ENCODE results near the gene ALOX15. TPM values are rescaled to one million over a fixed set of nuclear protein-coding genes. Genes with fewer than 3 reads are reported as not detected.
"Not testable (repeated sequence)": the region's sequence is repeated elsewhere in the genome, so short reads cannot be mapped to it uniquely, and the experiment has no call there.

Gene ALOX15
- total RNA-seq, 1 experiment from 2014 or later, result not detected

DNA sequence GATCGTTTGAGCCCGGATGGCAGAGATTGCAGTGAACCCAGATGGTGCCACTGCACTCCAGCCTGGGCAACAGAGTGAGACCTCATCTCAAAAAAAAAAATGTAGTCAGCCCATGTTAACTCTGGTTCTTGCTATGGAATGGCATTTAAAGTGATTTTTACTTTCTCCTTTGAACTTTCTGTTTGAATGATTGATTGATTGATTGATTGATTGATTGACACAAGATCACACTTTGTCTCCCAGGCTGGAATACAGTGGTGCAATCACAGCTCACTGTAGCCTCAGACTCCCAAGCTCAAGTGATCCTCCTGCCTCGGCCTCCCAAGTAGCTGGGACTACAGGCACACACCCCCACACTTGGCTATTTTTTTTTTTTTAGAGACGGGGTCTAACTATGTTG lies 40.2 kb downstream of the ALOX15 start:
- Histone ChIP-seq H3K27me3 (replicated peaks) (no peaks in the 10 kb centered on the region), H3K36me3 (no peaks in the 10 kb centered on the region), H3K27ac (no peak overlapping the region), H3K4me1 (replicated peaks) (no peaks in the 10 kb centered on the region), H3K9me3 (replicated peaks) (no peaks in the 10 kb centered on the region), H3K4me3 (no peak overlapping the region)
- no peak for DNase-seq (ENCODE audit: low read depth in 1 of 2, low spot score in 2 of 2)

DNA sequence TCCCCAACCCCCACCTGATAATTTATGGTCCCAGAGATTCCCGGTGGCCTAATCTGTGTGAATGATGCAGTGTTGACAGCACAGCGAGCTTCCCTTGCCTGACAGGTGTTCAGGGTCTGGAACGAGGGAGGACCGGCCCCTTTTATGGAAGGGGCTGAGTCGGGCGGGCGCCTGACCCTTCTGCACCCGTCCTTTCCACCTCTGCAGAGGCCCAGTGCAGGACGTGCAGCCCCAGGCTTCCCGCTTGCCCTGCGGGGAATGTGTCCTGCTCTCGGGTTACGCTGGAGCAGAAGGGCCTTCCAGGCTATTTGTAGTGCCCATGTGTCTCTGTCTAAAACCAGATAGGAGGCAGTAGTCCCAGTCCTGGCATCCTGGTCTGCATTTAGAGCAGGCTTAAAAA lies 40.9 kb downstream of the ALOX15 start:
- DNase-seq (ENCODE audit: low read depth in 1 of 2, low spot score in 2 of 2), result no peak
- Histone ChIP-seq H3K27me3 (replicated peaks) (no peaks in the 10 kb centered on the region), H3K4me3 (no peak overlapping the region), H3K27ac (no peak overlapping the region), H3K9me3 (replicated peaks) (no peaks in the 10 kb centered on the region), H3K36me3 (no peaks in the 10 kb centered on the region), H3K4me1 (replicated peaks) (no peaks in the 10 kb centered on the region)

DNA sequence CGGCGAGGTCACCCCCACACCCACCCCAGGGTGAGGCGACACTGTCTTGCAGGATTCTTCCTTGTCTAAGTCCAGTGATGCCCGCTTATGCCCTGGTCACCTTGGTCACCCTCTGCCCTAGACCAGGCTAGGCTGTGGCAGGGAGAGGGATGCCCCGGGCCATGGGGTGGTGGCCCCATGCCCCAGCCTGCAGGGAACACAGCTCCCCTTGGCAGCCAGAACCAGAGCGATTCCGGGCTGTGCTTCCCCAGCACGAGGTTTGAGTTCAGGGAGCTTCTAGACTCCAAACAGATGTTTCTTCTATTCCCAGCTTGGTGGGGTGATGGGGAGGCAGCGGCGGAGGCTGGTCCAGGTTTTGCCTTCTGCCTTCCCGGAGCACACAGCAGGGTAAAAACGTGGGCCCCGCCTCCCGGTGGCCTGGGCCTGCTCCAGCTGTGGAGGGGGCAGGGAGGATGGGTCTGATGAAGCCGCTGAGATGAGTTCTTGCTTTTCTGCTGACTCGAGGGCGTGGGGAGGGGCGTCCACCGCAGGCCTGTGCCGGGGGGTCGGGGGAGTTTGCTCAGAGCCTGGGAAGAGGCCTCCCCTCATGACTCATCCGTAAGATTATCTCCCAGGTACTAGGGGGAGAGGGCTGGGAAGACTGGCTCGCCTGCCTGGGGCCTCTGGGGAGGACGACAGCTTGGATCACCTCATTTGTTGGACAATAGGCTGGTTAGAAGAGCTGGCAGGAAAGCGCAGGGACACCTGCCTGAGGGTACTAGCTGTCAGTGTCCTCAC lies 41.8 kb downstream of the ALOX15 start:
- no peaks in the 10 kb centered on the region for H3K4me1 ChIP-seq (replicated peaks)
- H3K27me3 ChIP-seq (replicated peaks), result no peaks in the 10 kb centered on the region
- H3K27ac ChIP-seq, result no peak overlapping the region
- no peaks in the 10 kb centered on the region for H3K36me3 ChIP-seq
- H3K4me3 ChIP-seq, result no peak overlapping the region
- no peaks in the 10 kb centered on the region for H3K9me3 ChIP-seq (replicated peaks)
- no peak for DNase-seq (ENCODE audit: low read depth in 1 of 2, low spot score in 2 of 2)

DNA sequence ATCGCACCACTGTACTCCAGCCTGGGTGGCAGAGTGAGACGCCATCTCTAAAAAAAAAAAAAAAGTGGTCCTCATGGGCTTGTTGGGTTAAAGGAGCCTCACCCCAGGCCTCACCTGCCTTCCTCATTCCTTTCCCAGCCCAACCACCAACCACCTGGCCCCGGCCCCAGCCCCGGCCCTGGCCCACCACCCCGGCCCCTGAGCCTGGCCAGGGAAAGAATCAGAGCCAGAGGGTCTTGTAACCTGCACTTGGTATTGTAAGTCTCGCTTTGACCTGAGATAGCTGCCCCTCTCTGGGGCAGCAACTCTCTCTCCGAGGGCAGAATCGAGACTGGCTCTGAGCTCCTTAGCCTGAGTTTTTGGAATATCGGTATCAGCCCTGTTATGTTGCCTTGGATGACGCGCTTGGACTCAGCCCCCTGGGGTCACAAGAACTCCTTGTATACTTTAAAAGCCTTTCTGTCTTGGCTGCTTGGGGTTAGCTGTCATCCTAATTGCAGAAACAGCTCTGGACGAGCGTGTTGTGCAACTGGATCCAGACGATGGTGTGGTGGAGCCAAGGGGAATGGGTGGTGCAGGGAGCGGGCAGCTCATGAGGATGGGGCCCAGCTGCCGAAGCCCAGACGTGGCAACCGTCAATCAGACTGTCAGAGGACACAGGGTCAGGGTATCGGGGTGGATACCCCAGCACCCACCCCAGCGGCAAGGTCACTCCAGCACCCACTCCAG lies 42.5 kb downstream of the ALOX15 start:
- H3K27ac ChIP-seq, result no peak overlapping the region
- no peaks in the 10 kb centered on the region for H3K36me3 ChIP-seq
- no peaks in the 10 kb centered on the region for H3K4me1 ChIP-seq (replicated peaks)
- no peaks in the 10 kb centered on the region for H3K27me3 ChIP-seq (replicated peaks)
- H3K9me3 ChIP-seq (replicated peaks), result no peaks in the 10 kb centered on the region
- no peak overlapping the region for H3K4me3 ChIP-seq
- no peak for DNase-seq (ENCODE audit: low read depth in 1 of 2, low spot score in 2 of 2)

DNA sequence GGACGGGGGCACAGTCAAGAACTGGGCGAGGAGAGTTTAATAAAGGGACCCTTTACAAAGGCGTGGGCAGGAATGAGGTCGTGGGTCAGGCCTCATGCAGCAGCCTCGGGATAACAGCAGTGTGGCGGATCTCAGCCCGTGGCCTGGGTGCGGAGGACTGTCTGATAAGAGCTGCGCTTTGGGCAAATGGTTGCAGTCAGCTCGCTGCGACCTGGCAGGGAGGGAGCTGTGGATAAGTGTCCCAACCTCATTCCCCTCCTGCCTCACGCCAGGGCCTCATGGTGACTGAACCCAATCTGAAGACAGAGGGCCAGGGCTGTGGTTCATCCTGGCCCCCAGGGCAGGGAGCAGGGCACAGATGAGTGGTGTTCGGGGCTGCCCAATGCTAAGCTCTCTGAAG lies 43.5 kb downstream of the ALOX15 start:
- Histone ChIP-seq H3K4me1 (replicated peaks) (no peaks in the 10 kb centered on the region), H3K27ac (no peak overlapping the region), H3K4me3 (no peak overlapping the region), H3K36me3 (no peaks in the 10 kb centered on the region), H3K9me3 (replicated peaks) (no peaks in the 10 kb centered on the region), H3K27me3 (replicated peaks) (no peaks in the 10 kb centered on the region)
- no peak for DNase-seq (ENCODE audit: low read depth in 1 of 2, low spot score in 2 of 2)

DNA sequence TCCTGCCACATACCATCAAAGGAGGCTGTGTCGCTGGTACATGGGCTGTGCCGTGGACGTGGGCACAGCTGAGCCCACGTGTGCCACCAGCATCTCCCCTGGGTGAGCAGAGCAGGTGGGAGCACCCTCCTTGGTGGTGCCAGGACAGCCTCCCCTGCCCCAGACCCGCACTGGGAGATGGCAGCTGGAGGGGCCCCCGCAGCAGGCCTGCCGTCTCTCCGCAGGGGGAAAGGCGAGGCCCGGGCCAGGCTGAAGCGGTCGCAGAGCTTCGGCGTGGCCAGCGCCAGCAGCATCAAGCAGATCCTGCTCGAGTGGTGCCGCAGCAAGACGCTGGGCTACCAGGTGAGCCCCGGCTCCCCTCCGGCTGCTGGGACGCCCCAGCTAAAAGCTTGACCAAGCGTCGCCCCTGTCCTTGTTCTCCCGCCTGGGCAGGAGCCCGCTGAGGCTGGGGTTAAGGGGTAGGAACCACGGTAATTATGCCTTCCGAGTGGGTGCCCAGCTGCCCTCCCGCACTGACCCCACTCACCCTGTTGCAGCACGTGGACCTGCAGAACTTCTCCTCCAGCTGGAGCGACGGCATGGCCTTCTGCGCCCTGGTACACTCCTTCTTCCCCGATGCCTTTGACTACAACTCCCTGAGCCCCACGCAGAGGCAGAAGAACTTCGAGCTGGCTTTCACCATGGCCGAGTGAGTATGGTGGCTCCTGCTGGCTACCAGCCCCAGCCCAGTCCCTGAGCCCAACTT lies 44.7 kb downstream of the ALOX15 start:
- no peak for DNase-seq (ENCODE audit: low read depth in 1 of 2, low spot score in 2 of 2)
- no peaks in the 10 kb centered on the region for H3K4me1 ChIP-seq (replicated peaks)
- H3K9me3 ChIP-seq (replicated peaks), result no peaks in the 10 kb centered on the region
- H3K4me3 ChIP-seq, result no peak overlapping the region
- H3K36me3 ChIP-seq, result no peaks in the 10 kb centered on the region
- no peak overlapping the region for H3K27ac ChIP-seq
- H3K27me3 ChIP-seq (replicated peaks), result no peaks in the 10 kb centered on the region

DNA sequence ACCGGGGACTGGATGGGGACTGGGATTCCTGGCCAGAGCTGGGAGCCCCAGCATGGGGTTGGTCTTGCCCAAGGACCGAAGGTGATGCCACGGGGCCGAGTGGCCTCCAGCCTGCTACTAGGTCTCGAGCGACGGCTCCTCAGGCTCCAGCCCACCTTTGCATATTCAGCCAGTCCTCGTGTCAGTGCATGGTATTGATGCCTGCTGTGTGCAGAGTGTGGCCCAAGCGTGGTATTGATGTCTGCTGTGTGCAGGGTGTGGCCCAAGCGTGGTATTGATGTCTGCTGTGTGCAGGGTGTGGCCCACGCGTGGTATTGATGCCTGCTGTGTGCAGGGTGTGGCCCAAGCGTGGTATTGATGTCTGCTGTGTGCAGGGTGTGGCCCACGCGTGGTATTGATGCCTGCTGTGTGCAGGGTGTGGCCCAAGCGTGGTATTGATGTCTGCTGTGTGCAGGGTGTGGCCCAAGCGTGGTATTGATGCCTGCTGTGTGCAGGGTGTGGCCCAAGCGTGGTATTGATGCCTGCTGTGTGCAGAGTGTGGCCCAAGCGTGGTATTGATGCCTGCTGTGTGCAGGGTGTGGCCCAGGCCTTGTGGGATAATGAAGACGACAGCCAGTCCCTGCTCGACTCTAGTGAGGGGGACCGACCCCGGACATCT lies 45.7 kb downstream of the ALOX15 start:
- H3K27ac ChIP-seq; H3K27me3 ChIP-seq (replicated peaks); H3K36me3 ChIP-seq; DNase-seq (ENCODE audit: low read depth in 1 of 2, low spot score in 2 of 2); H3K4me1 ChIP-seq (replicated peaks); H3K4me3 ChIP-seq; H3K9me3 ChIP-seq (replicated peaks): not testable (repeated sequence)

DNA sequence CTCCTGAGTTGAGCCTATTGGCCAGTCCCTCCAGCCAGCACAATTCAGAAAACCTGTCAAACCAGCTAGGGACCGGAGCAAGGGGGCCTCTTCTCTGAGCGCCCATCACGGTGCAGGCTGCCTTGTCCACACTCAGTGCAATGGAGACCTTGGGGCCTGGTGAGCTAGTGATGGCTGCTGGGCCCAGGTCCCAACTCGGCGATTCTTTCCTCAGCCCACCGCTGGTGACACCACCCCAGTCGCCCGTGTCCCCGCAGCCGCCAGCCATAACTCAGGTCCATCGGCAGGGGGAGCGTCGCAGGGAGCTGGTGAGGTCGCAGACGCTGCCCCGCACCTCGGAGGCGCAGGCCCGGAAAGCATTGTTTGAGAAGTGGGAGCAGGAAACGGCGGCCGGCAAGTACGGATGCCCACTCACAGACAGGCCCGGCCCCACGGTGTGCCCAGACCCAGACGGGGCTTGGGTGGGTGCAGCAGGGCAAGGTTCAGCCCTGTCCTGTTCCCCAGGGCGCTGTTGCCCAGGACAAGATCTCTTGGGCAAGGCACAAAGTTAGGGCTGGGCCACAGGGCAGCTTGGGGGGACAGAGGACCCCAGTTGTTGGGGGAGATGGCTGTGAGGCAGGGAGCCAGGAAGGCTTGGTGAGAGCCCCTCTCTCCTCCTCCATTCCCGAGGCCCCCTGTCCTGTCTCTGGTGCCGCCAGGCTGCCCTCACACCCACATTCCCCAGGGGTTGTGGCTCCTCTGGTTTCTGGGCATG lies 46.4 kb downstream of the ALOX15 start:
- H3K4me3 ChIP-seq, result no peak overlapping the region
- H3K36me3 ChIP-seq, result no peaks in the 10 kb centered on the region
- H3K4me1 ChIP-seq (replicated peaks), result no peaks in the 10 kb centered on the region
- no peak overlapping the region for H3K27ac ChIP-seq
- DNase-seq (ENCODE audit: low read depth in 1 of 2, low spot score in 2 of 2), result no peak
- H3K27me3 ChIP-seq (replicated peaks), result peaks cover 9% of the 10 kb centered on the region; the same call in 1 of the 2 replicates
- H3K9me3 ChIP-seq (replicated peaks), result no peaks in the 10 kb centered on the region

DNA sequence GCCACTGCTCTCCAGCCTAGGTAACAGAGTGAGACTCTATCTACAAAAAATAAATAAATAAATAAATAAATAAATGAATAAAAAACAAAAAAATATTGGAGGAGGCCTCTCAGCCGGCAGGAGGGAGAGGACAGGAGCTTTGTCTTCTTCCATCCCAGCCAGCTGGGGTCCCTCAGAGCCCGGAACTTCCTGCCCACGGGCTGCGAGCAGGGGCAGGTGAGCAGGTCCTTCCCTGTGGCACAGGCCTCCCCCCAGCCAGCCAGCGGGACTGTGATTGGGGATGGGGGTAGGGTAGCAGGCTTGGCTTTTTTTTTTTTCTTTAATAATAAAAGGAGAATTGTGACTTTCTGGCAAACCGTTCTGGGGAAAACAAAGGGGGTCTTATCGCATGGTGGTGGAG lies 47.1 kb downstream of the ALOX15 start:
- H3K27me3 ChIP-seq (replicated peaks), result peaks cover 9% of the 10 kb centered on the region; the same call in 1 of the 2 replicates
- H3K4me1 ChIP-seq (replicated peaks), result no peaks in the 10 kb centered on the region
- no peaks in the 10 kb centered on the region for H3K9me3 ChIP-seq (replicated peaks)
- no peak overlapping the region for H3K4me3 ChIP-seq
- DNase-seq (ENCODE audit: low read depth in 1 of 2, low spot score in 2 of 2), result no peak
- H3K36me3 ChIP-seq, result no peaks in the 10 kb centered on the region
- no peak overlapping the region for H3K27ac ChIP-seq

DNA sequence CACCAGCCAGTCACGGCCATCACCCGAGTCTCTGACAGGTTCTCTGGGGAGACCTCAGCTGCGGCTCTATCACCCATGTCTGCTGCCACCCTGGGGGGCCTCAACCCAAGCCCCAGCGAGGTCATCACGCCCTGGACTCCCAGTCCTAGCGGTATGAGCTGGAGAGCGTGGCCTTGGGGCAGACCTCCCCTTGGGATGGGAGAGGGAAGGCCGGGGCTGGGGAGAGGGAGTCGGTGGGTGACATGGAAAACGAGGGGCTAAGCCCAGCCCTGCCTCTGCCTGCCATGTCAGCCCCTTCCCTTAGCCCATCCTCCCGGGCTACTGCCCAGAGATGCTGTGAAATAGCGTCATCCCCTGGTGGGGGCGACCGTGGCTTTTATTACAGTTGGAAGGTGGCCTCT lies 48.5 kb downstream of the ALOX15 start:
- DNase-seq (ENCODE audit: low read depth in 1 of 2, low spot score in 2 of 2), result no peak
- Histone ChIP-seq H3K27ac (no peak overlapping the region), H3K27me3 (replicated peaks) (peaks cover 9% of the 10 kb centered on the region), H3K4me3 (no peak overlapping the region), H3K4me1 (replicated peaks) (no peaks in the 10 kb centered on the region), H3K36me3 (no peaks in the 10 kb centered on the region), H3K9me3 (replicated peaks) (no peaks in the 10 kb centered on the region)

DNA sequence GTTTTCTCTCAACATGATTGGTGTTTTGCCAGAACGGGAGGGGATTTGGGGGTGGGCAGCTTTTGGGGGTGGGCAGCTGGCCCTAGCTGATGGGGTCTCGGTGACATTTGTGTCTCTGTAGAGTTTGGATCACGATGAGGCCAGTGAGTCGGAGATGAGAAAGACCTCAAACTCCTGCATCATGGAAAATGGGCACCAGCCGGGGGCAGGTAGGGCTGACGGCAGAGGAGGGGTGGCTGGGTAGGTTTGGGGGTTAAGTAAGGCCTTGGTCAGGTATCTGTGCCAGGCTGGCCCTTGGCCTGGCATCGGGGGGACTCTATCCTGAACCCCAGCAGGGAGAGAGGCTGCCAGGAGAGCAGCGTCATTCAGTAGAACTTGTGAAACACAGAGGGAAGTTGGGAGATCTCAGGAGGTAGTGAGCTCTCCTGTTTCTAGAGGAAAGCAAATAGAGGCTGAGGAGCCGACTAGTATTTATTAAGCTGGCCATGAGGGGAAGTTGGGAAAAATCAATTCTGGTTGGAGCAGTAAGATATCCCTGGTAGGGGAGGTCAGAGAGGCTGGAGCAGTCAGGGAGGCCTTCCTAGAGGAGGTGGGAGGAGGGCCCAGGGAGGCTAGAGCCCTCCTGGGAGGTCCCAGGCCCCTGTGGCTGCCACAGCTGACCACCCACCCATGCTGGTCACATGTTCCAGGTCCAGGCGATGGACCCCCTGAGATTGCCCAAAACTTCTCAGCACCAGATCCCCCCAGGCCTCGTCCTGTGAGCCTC lies 49.1 kb downstream of the ALOX15 start:
- no peaks in the 10 kb centered on the region for H3K4me1 ChIP-seq (replicated peaks)
- H3K9me3 ChIP-seq (replicated peaks), result no peaks in the 10 kb centered on the region
- peaks cover 10% of the 10 kb centered on the region for H3K27me3 ChIP-seq (replicated peaks)
- no peak for DNase-seq (ENCODE audit: low read depth in 1 of 2, low spot score in 2 of 2)
- H3K4me3 ChIP-seq, result no peak overlapping the region
- H3K27ac ChIP-seq, result no peak overlapping the region
- H3K36me3 ChIP-seq, result no peaks in the 10 kb centered on the region

DNA sequence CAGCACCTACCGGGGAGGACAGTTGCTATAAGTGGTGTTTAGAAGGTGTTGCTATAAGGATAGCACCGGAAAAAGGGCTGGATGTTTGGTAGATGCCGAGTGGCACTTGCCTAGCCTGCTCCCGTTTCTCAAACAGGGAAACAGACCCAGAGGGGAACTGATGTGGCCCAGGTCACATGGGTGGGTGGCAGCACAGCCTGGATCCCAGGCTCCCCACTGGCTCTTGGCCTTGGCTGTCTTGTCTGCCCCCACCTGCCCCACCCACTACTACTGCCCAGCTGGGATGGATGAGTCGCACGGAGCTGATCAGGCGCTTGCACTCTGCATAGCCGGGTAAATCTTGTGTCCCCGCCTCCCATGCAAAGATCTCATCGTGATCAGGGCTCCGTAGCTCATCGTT lies 49.9 kb downstream of the ALOX15 start:
- peaks cover 18% of the 10 kb centered on the region for H3K27me3 ChIP-seq (replicated peaks)
- DNase-seq (ENCODE audit: low read depth in 1 of 2, low spot score in 2 of 2), result no peak

More for the DNA sequence above, 49.9 kb downstream of the ALOX15 start:
- H3K4me3 ChIP-seq, result no peak overlapping the region
- H3K9me3 ChIP-seq (replicated peaks), result no peaks in the 10 kb centered on the region
- H3K36me3 ChIP-seq, result no peaks in the 10 kb centered on the region
- H3K4me1 ChIP-seq (replicated peaks), result no peaks in the 10 kb centered on the region
- no peak overlapping the region for H3K27ac ChIP-seq

Measured in SJSA1 (cell line).